Osteocyte (in vitro differentiated cells): ENCODE measurements around the gene FOXE3. TPM values are rescaled to one million over a fixed set of nuclear protein-coding genes. Genes with fewer than 3 reads are reported as not detected.
A peak's percentile ranks its signal among the peaks of the same experiment; 100 is the strongest.

Source experiments
- DNase-seq: peaks from one replicate; pipeline ENCODE4 v3.0.0; 2021; ENCODE audit warnings: mixed read lengths; ENCODE audit not compliant: unreplicated experiment; ENCODE audit errors: extremely low spot score
- H3K27ac Mint-ChIP-seq: one replicate; pipeline ENCODE4 v1.8.0; 2021; ENCODE audit warnings: mild to moderate bottlenecking, mixed read lengths; ENCODE audit not compliant: unreplicated experiment
- H3K27me3 Mint-ChIP-seq: one replicate; pipeline ENCODE4 v1.8.0; 2021; ENCODE audit warnings: mixed read lengths; ENCODE audit not compliant: unreplicated experiment
- H3K36me3 Mint-ChIP-seq: one replicate; pipeline ENCODE4 v1.8.0; 2021; ENCODE audit warnings: mixed read lengths; ENCODE audit not compliant: unreplicated experiment
- H3K4me1 Mint-ChIP-seq: one replicate; pipeline ENCODE4 v1.8.0; 2021; ENCODE audit warnings: mixed read lengths; ENCODE audit not compliant: unreplicated experiment
- H3K4me3 Mint-ChIP-seq: one replicate; pipeline ENCODE4 v1.8.0; 2021; ENCODE audit warnings: mild to moderate bottlenecking, moderate library complexity, mixed read lengths; ENCODE audit not compliant: unreplicated experiment
- H3K9me3 Mint-ChIP-seq: one replicate; pipeline ENCODE4 v1.8.0; 2021; ENCODE audit warnings: mixed read lengths; ENCODE audit not compliant: unreplicated experiment
- CTCF ChIP-seq: fragments of 200-600 bp; sonication (generic); IDR thresholded peaks from 2 replicates; pipeline ENCODE4 v1.5.0; 2021; ENCODE audit warnings: antibody characterized with exemption, mild to moderate bottlenecking, moderate library complexity
- total RNA-seq: library from RNA; stranded (reverse); gene quantifications from 2 replicates; pipeline ENCODE4 v1.2.1, GENCODE V29; 2021

FOXE3 gene
- total RNA-seq, 1 donor from 2014 or later = not detected

DNA sequence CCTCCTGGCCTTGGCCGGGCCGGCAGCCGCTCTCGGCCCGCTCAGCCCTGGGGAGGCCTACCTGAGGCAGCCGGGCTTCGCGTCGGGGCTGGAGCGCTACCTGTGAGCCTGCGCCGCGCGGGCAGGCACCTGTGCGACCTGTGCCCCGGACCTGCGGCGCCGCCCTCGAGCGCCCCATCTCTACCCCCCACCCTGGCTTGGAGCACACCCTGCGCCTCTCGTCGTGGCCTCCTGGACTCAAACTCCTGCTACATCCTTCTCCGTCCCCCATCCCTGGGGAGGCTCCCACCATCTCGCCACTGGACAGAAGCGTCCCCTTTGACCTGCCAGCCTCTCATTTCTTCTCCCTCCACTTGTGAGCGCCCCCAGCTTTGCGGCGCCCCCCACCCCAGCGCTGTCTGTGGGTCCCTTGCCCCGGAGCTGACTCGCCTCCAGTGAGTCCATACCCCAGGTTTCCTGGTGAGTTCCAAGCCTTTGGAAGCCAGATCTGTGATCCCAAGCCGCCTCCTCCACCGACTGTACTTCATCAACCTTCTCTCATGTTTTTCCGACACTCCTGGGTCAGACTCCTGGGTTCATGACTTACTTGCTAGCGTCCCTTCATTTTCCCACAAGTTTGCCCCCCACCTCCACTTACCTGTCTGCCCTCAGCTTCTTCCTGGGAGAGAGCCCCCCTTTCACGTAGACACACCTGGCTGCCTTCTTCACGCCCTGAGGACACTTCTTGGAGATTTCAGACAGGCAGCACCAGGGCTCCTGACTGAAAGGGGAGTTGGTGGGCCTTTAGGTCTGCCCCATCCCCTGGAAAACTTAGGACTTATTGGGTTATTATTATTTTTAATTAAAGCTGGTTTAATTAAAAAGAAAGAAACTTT lies 1.3 kb downstream of the FOXE3 start:
- TF ChIP-seq CTCF = no peak
- H3K9me3 Mint-ChIP-seq = no peaks in the 10 kb centered on the region
- no peak for DNase-seq
- no peak overlapping the region for H3K27ac Mint-ChIP-seq
- peaks cover 1% of the 10 kb centered on the region for H3K4me1 Mint-ChIP-seq
- no peaks in the 10 kb centered on the region for H3K36me3 Mint-ChIP-seq
- peak overlapping the region; percentile 60 for H3K4me3 Mint-ChIP-seq
- peaks cover 19% of the 10 kb centered on the region for H3K27me3 Mint-ChIP-seq

GRCh38 chr1:47418122-47418521 lies 2.0 kb downstream of the FOXE3 start:
- no peak overlapping the region for H3K27ac Mint-ChIP-seq
- no peak for DNase-seq
- no peaks in the 10 kb centered on the region for H3K9me3 Mint-ChIP-seq
- peaks cover 1% of the 10 kb centered on the region for H3K4me1 Mint-ChIP-seq
- H3K36me3 Mint-ChIP-seq = no peaks in the 10 kb centered on the region
- no peak overlapping the region for H3K4me3 Mint-ChIP-seq
- H3K27me3 Mint-ChIP-seq = peaks cover 19% of the 10 kb centered on the region
- TF ChIP-seq CTCF = no peak

DNA sequence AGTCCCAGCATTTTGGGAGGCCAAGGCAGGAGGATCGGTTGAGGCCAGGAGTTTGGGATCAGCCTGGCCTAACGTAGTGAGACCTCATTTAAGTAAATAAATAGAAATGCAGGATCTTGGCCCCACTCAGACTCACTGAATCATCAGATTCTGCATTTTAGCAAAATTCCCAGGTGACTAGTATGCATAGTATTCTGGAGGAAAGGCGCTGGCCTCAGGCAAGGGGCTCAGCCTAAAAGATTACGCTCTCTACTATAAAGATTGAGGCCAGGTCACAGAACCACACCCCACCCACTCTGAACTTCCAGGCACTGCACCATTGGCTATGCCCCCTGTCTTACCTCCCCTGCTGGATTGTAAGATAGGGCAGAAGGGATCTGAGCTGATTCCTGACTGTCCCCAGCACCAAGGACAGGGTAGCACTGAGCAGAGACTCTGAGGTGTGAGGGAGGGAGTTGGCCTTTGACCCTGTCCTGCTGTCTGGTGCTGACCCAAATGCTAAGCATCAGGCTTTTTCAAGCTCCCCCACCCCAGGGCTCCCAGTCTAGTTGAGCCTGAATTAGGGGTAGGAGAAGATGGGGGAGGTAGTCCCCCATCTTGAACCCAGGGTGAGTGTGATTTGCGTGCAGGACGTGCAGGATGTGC lies 2.7 kb downstream of the FOXE3 start:
- TF ChIP-seq CTCF = no peak
- Mint-ChIP-seq H3K9me3 (no peaks in the 10 kb centered on the region), H3K4me1 (peaks cover 1% of the 10 kb centered on the region), H3K36me3 (no peaks in the 10 kb centered on the region), H3K27ac (no peak overlapping the region), H3K4me3 (no peak overlapping the region), H3K27me3 (peaks cover 19% of the 10 kb centered on the region)
- no peak for DNase-seq

- DNase-seq = no peak
- H3K27ac Mint-ChIP-seq = no peak overlapping the region
- H3K4me3 Mint-ChIP-seq = no peak overlapping the region
- no peak for TF ChIP-seq CTCF
- H3K27me3 Mint-ChIP-seq = peaks cover 15% of the 10 kb centered on the region
- peaks cover 6% of the 10 kb centered on the region for H3K4me1 Mint-ChIP-seq
- H3K36me3 Mint-ChIP-seq = no peaks in the 10 kb centered on the region
- no peaks in the 10 kb centered on the region for H3K9me3 Mint-ChIP-seq
Observed at GRCh38 chr1:47420547-47420946, 4.5 kb downstream of the FOXE3 start.

GRCh38 chr1:47423872-47424271 lies 7.8 kb downstream of the FOXE3 start:
- H3K27ac Mint-ChIP-seq = no peak overlapping the region
- DNase-seq = no peak
- no peaks in the 10 kb centered on the region for H3K36me3 Mint-ChIP-seq
- H3K4me3 Mint-ChIP-seq = no peak overlapping the region
- no peaks in the 10 kb centered on the region for H3K9me3 Mint-ChIP-seq
- H3K27me3 Mint-ChIP-seq = no peaks in the 10 kb centered on the region
- H3K4me1 Mint-ChIP-seq = peaks cover 5% of the 10 kb centered on the region
- TF ChIP-seq CTCF = no peak
